ENCODE results near the gene LNX1.
"Not testable (repeated sequence)": the region's sequence is repeated elsewhere in the genome, so short reads cannot be mapped to it uniquely, and the experiment has no call there.

Gene LNX1

GRCh38 chr4:53453385-53453784 is 137.9 kb downstream of the LNX1 start:
- DNase-seq = no peak

GRCh38 chr4:53450773-53451172 is 140.5 kb downstream of the LNX1 start:
- no peak for DNase-seq

- no peak for DNase-seq
Measured at GRCh38 chr4:53444954-53445353, 146.3 kb downstream of the LNX1 start.

GRCh38 chr4:53441564-53441963 is 149.7 kb downstream of the LNX1 start:
- DNase-seq = no peak

- no peak for DNase-seq
Measured at GRCh38 chr4:53436251-53436650, 155.0 kb downstream of the LNX1 start.

- no peak for DNase-seq
Measured at GRCh38 chr4:53432528-53433424, 158.5 kb downstream of the LNX1 start.

GRCh38 chr4:53431052-53431451 is 160.2 kb downstream of the LNX1 start:
- DNase-seq = no peak

- no peak for DNase-seq
Measured at GRCh38 chr4:53427366-53427765, 163.9 kb downstream of the LNX1 start.

- no peak for DNase-seq
Measured at GRCh38 chr4:53424280-53424679, 167.0 kb downstream of the LNX1 start.

- no peak for DNase-seq
Measured at GRCh38 chr4:53422367-53422766, 168.9 kb downstream of the LNX1 start.

GRCh38 chr4:53421791-53422190 is 169.5 kb downstream of the LNX1 start:
- no peak for DNase-seq

GRCh38 chr4:53419208-53419607 is 172.1 kb downstream of the LNX1 start:
- DNase-seq = no peak

- DNase-seq = not testable (repeated sequence)
Measured at GRCh38 chr4:53409479-53409878, 181.8 kb downstream of the LNX1 start.
